HG03045 (cell line): Measurements from ENCODE around the gene NME1.
"Not testable (repeated sequence)": the region's sequence is repeated elsewhere in the genome, so short reads cannot be mapped to it uniquely, and the experiment has no call there.

Source experiments
- ATAC-seq: cut with Tn5 transposase; IDR thresholded peaks from one replicate; pipeline ENCODE4 v1.9.1; 2021; ENCODE audit warnings: mild to moderate bottlenecking, moderate library complexity; ENCODE audit not compliant: unreplicated experiment

The NME1 gene

DNA sequence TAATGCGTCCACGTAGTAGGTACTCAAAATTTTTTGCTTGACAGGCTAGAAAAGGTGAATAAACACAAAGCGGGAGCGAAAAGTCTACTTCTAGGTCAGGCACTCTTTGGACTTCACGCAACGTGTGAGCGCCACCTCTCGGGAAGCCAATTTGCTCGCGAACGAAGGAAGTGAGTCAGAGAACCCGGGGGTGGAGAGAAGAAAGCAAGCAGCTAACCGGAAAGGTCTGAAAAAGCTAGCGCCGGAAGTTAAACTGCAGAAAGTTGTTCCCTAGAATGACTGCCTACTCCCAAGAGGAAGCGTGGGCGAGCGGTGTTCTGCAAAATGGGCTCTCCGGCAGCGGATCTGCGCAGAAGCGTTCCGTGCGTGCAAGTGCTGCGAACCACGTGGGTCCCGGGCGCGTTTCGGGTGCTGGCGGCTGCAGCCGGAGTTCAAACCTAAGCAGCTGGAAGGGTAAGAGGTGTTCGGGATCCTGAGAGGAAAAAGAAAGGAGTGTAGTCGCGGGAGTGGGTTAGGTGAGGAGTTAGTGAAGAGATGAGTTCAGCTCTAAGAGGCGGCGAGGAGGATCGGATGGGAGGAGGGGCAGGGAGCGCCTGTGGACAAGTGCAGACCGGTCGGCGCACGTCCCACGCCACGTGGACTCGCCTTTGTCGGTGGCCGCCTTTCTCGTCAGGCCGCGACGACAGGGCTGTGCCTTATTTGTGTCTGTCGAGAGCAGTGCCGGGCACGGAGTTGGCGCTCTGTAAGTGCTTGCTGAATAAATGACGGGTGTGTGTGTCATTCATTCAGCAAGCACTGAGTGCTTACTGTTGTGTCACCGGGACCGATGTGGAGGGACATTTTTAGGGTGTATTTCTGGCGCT, at the start of gene NME1:
Gene NME1, plus strand, starts transcription at position 350 of the 863 bp plus-strand sequence. CDS start 2,096 bp downstream, outside the sequence.
- ATAC-seq, result peak; percentile 90

DNA sequence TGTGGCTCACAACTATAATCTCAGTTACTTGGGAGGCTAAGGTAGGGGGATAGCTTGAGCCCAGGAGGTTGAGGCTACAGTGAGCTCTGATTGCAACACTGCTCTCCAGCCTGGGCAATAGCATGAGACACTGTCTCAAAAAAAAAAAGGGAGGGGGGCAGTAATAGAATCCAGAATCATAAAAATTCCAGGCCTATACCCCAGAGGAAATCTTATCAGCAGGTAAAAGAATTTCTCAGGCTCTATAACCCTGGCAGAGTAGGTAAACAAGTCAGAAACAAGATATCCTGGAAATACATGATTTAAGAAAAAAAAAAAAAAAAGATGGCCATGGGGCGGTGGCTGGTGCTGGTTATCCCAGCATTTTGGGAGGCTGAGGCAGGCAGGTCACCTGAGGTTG, 45.6 kb upstream of the NME1 start:
- ATAC-seq, result no peak

DNA sequence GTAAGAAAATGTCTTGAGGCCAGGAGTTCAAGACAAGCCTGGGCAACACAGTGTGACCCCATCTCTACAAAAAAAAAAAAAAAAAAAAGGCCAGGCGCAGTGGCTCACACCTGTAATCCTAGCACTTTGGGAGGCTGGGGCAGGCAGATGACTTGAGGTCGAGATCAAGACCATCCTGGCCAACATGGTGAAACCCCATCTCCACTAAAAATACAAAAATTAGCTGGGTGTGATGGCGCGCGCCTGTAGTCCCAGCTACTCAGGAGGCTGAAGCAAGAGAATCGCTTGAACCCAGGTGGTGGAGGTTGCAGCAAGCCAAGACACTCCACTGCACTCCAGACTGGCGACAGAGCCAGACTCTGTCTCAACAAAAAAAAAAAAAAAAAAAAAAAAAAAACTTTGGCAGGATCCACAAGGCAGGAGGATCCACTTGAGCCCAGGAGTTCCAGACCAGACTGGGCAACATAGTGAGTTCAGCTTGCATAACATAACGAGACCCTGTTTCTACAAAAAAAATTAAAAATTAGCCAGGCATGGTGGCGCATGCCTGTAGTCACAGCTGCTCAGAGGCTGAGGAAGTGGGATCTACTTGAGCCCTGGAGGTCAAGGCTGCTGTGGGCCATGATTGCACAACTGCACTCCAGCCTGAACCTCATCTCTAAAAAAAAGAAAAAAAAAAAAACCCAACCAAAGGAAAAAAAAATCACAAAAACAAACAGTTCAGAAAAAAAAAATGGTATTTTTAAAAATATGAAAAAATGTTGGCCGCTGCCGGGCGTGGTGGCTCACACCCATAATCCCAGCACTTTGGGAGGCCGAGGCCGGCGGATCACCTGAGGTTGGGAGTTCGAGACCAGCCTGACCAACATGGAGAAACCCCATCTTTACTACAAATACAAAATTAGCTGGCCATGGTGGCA, 40.8 kb upstream of the NME1 start:
- ATAC-seq, result not testable (repeated sequence)

DNA sequence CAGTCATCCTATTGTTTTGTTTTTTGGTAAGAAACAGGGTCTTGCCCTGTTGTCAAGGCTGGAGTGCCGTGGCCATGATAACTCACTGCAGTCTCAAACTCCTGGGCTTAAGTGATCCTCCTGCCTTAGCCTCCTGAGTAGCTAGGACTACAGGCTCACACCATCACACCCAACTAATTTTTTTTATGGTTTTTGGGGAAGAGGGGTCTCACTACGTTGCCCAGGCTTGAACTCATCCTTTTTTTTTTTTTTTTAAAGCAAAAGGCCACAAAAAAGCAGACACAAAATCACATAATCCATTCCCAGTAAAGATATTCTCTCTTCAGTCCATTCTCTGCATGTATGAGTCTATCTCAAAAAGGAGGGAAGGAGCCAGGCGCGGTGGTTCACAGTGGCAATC, 38.2 kb upstream of the NME1 start:
- no peak for ATAC-seq

DNA sequence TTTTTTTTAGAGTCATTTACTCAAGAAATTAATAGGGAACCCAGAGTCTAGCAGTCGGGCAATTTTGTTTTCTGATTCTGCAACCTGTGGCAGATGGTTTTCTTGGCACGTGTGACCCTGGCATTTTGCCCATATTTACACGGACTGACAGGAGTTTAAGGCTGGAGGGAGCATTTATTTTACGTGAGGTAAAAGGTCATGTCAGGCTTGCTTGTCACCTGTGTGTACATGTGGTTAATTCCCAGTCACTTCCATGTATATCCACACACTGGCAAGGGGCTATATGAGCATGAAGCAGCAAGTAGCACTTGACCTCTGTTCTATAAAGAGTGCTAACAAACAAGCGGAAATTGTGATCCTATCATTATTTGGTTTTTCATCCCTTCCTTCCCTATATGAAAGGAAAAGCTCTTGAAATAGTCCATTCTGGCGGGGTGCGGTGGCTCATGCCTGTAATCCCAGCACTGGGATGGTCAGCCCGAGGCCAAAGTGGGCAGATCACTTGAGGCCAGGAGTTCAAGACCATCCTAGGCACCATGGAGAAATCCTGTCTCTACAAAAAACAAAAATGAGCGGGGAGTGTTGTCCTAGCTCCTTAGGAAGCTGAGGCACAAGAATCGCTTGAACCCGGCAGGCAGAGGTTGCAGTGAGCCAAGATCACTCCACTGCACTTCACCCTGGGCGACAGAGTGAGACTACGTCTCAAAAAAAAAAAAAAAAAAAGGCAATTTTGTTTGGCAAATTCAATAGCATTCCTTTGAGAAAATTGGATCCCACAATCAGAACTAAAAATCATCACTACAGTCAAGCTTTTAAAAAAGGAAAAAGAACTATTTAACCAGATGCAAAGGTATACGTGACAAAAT, 34.8 kb upstream of the NME1 start:
- ATAC-seq, result no peak

DNA sequence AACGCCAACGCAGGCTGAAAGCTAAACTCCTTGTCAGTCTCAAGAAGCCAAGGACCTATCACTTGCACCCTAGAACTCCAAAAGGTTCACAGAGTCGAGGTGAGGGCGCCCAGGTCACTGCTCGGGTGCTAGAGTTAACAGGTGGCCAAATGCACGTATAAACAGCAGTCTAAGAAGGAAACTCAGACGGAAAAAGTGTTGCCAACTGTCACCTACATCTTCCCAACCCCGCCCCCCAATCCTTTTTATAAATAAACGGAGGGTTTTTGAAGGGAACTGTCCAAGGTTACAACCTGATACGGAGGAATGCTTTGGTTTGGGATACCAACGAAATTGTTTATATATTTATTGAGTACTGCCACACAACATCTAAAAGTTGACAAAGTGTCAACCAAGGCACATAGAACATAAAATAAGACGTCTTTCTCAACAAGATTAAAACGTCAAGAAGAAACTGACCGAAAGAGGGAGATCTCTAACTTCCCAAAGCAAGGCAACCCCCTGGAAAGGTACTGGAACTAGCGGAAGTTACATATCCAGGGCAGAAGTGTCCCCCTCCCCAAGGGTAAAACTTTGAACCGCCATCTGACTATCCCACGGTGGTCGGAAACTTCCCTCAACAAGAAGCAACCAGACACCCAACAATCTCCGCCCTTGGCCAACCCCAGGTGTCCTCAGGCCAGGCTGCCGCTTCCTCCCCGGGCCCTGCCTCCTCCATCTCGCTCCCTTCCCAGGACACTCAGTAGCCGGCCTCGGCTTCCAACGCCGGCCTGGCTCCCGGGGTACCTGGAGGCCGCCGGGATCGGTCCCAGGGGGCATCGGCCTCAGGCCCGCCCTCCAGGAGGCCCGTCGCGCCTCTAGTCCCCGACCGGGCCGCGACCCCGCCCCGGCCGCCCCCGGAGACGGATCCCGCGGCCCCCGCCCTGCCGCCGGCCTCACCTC, 33.7 kb upstream of the NME1 start:
- ATAC-seq, result peak; percentile 13

DNA sequence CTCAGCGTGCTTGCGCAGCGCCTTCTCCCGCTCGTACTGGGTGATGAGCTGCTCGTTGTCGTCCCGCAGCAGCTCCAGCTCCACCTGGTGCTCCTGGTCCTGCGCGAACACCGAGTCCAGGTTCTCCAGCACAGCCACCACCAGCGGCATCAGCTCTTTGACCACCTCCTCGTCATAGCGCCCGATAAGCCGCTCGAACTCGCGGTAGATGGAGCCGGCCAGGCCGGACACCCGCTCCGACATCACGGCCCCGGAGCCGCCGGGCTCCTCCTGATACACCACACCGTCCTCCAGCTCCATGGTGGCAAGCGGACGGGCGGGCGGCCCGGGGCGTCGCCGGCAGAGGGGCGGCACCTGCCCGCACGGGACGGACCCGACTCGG, 33.0 kb upstream of the NME1 start:
- ATAC-seq, result peak; percentile 24

DNA sequence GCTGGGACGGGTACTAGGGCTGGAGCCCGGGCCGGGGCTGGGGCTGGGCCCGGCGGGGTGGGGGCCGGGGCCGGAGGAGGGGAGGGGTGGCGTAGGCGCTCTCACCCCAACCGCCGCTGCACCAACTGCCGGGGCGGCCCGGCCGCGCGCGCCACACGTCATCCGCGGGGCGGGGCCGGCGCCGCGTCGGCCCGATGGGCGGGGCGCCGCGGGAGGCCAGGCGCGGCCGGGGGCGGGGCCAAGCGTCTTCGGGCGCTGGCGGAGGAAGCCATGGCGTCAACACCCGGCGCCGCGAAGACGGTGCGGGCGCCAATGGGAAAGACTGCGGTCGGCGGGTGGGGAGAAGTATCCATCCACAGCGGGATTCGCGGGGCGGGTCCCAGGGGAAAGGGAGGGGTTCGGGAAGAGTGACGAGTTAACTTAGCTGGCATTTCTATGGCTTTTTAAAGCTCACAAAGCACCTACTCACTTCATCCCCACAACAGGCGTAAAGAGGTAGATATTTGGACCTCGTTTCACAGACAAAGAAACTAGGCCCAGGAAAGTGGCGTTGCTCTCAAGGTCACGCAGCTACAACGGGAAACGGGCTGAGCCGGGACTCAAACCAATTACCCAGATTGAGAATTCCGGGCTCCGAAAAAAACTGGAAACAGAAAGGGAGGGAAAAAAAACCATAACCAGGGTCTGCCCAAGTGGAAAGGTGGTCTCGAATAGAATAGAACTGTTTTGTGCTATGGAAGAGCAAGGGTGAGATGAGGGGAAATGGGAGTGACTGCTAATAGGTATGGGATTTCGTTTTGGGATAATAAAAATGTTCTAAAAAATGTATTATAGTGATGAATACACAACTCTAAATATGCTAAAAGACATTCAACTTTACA, 32.4 kb upstream of the NME1 start, which contains the start of gene SPAG9:
Gene SPAG9, minus strand, starts transcription at position 130 of the 881 bp plus-strand sequence. CDS start 212 bp downstream, outside the sequence.
- peak; percentile 74 for ATAC-seq

DNA sequence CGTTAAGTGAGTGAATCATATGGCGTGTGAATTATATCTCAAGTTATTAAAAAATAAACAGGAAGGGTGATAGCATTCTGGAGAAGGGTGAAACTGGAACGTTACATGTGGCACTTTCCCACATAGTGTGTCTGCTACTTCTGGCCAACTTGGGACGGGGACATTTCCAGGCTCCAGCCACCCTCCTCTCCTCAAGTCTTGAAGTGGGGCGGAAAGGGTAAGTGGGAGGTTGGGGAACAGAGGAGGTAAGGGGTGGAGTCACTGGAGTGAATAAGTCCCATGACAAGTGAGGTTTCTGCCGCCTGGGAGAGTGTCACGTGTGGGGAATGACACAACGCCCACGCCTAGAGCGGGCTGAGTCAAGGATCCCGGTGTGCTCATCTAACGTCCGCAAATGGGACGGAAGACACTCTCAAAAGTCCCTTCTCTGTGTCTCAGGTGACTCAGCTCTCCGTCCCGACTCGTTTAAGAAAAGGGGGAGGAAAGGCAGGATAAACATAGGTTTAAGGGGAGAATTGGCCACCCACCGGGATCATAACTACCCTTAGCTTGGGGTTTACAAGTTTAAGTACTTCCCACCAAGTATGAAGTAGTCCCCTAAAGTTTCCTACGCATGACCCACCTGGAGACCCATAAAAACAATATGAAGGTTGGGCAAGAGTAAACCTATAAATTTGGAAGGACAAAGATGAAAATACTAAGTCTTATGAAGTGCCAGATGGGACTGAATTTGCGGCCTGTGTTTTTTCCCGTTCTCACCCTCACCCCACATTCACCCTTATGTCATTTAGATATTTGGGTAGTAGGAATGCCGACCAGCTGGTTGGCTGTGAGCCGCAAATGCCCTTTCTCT, 31.5 kb upstream of the NME1 start:
- ATAC-seq, result peak; percentile 36

DNA sequence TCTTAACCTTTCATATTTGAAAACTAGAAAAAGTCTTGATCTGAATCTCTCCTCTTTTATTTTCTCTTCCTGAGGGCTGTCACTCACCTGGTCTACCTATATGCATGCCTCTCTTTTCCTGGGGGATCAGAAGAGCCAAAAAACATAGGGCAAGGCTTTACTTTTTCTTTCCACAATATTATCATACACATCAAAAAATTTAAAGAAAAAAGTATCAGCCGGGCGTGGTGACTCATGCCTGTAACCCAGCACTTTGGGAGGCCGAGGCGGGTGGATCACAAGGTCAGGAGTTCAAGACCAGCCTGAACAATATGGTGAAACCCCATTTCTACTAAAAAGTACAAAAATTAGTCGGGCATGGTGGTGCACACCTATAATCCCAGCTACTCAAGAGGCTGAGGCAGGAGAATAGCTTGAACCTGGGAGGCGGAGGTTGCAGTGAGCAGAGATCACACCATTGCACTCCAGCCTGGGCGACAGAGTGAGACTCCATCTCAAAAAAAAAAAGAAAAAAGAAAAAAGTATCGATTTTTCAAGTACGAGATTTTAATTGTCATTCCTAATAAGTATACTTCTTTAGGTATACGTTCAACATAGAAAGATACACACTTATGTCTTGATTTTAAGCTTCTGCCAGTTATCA, 30.8 kb upstream of the NME1 start:
- not testable (repeated sequence) for ATAC-seq

DNA sequence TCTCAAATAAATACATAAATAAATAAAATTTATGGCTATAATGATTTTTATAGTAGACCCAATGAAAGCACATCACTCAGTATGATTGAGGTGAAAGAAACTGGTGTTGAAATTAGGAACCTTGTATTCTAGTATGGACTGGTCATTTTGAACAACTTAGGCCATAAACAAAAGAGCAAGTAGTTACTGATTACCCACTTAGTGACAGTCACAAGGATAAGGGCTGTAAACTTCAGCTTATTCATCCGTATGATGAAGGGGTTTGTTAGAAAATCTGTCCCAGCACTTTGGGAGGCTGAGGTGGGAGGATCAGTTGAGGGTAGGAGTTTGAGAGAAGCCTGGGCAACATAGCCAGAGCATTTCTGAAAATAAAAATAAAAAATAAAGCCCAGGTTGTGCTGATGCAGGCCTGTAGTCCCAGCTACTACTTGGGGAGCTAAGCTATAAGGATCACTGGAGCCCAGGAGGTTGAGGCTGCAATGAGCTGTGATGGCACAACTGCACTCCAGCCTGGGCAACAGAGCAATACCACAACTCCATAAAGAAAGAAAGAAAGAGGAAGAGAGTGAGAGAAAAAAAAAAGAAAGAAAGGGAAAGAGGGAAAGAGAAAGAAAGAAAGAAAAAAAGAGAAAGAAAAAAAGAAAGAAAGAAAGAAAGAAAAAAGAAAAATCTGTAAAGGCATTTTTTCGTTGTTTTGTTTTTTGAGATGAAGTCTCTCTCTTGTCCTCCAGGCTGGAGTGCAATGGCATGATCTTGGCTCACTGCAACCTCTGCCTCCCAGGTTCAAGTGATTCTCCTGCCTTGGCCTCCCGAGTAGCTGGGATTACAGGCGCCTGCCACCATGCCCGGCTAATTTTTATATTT, 28.5 kb upstream of the NME1 start:
- no peak for ATAC-seq

DNA sequence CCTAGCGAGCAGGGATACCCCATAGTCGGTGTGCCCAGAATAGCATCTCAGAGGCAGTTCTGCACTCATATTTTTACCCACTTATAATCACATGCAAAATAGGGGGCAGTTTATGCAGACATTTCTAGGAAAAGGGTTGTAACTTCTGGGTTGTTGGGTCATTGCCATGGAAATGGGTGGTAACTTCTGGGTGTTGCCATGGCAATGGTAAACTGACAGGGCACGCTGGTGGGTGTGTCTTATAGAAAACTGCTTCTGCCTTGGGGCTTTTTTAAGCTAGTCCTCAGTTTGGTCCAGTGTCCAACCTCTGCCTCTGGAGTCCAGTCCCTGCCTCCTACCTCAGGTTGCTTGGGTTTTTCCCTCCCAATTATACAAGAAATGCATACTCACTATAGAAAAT, 25.3 kb upstream of the NME1 start:
- ATAC-seq, result no peak

DNA sequence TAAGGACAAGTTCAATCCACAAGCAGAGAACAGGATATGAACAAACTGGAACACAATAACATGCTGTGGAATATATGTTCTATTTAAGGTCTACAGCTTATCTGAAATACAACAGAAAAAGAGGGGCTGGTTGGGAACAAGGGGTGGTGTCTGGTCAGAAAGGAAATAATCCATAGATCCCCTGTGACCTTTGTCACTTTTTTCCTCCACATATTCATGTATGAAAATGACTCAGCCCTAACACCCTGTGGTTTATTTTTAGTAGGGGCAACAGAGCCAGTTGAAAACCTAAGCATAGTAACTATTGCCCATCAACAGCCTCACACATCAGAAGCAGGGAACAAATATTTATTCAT, 20.4 kb upstream of the NME1 start:
- ATAC-seq, result no peak

DNA sequence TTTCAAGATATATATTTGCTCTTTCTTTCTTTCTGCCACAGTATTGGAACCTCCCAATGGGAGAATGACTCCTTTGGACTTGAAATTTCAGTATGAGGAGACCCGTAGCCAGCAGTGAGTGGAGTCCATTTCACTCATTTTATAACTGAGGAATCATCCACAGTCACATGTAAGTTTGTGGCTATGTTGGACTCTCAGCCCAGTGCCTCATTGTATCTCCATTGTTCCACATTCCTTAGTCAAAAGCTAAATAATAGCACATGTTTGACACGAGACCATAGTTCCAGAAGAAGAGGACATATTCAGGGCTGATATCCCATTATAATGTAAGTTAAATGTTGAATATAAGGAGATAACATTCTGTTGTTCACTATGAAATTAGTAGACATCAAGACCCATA, 20.0 kb upstream of the NME1 start:
- no peak for ATAC-seq

DNA sequence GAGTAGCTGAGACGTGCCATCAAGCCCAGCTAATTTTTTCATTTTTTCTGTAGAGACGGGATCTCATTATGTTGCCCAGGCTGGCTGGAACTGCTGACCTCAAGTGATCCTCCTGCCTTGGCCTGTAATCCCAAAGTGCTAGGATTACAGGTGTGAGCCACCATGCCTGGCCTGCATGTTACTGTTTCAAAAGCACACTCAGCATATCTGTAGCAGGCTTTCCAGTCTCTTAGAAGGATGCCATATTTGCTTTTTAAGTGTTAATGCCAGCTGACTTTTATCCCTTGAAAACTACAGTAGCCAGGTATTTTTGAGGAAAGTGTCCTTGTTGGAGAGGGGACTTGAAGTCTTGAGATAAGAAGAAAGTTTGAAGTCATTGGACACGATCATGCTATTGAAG, 17.4 kb upstream of the NME1 start:
- ATAC-seq, result no peak

DNA sequence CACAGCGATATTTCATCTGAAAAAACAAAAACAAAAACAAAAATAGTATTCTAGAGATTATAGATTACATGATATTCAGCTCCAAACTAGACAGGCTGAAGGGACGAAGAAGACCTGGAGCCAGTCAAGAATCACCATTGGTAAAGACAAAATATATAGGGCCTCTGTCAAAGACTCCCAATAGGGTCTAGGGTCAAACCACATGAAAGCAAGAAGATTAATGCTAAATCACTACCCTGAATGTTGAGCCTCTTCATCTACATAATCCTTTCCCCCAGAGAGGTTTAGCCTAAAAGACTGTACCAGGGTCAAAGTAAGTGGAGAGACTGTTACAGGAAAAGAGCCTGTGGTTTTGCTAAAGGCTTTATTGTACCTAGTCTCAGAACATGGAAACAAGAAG, 10.8 kb upstream of the NME1 start:
- ATAC-seq, result no peak
